ENCODE results near the gene HAND1.
A peak's percentile ranks its signal among the peaks of the same experiment; 100 is the strongest.

HAND1 gene

GRCh38 chr5:154455585-154455984 is 22.4 kb downstream of the HAND1 start:
- no peak for DNase-seq (ENCODE audit: low spot score)
- TF ChIP-seq CTCF (IDR thresholded peaks at IDR 0.05; ENCODE audit: extremely low read depth, insufficient read depth, missing control alignments) = no peak
- in situ Hi-C loops (cut with MboI; ENCODE audit: low pct_unique_long_range_greater_than_20kb, low sequenced_read_pairs, unreplicated experiment) = no loop called here

- no peak for DNase-seq (ENCODE audit: low spot score)
- in situ Hi-C loops (cut with MboI; ENCODE audit: low pct_unique_long_range_greater_than_20kb, low sequenced_read_pairs, unreplicated experiment) = no loop called here
- no peak for TF ChIP-seq CTCF (IDR thresholded peaks at IDR 0.05; ENCODE audit: extremely low read depth, insufficient read depth, missing control alignments)
Measured at GRCh38 chr5:154451957-154452356, 26.1 kb downstream of the HAND1 start.

DNA sequence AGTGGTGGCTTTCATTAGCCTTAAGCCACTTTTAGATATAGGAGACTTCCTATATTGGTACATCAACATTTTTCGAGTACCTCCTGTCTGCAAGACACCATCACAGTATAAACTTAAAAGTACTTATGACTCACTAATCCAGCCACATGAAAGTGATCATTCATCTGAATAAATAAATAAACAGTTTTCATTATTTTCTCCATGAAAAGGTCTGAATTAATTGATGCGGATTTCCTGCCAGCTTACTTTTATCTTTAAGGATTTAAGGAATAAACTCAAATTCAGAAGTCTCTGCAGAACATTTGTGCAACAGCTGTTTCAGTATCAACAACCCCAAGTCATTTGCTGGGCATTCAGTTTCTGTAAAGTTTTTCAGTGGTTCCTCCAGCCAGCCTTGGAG is 28.2 kb downstream of the HAND1 start:
- in situ Hi-C loops (cut with MboI; ENCODE audit: low pct_unique_long_range_greater_than_20kb, low sequenced_read_pairs, unreplicated experiment) = no loop called here
- DNase-seq (ENCODE audit: low spot score) = no peak
- no peak for TF ChIP-seq CTCF (IDR thresholded peaks at IDR 0.05; ENCODE audit: extremely low read depth, insufficient read depth, missing control alignments)

DNA sequence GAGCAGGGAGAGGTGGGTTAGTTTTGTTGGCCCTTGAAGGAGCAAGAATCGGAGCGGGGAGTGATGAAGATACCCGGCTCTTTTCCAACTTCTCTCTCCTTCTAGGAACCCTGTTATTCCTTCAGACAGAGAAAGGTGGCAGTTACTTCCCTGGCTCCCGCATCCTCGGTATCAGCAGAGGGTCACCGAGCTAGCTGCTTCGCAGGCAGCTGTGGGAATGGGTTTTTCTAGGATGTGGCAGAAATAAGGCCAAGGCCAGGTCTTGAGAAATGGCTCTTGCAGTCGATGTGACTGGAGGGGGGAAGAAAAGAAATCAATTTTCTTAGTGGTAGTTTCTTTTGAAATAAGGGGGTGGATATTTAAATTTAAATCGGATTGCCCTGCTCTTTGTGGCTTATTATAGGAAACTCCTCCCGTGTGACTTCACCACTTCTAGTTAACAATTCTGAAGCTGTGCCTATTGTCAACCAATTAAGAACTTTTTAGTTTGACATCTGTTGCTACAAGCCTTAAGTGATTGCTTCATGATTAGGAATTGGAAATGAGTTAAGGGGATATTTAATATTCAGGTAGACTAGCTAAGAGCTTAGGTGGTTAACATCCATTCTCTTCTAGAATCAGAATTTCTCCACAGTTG is 30.8 kb downstream of the HAND1 start:
- no peak for TF ChIP-seq CTCF (IDR thresholded peaks at IDR 0.05; ENCODE audit: extremely low read depth, insufficient read depth, missing control alignments)
- peak; percentile 41 for DNase-seq (ENCODE audit: low spot score)
- in situ Hi-C loops (cut with MboI; ENCODE audit: low pct_unique_long_range_greater_than_20kb, low sequenced_read_pairs, unreplicated experiment) = no loop called here

DNA sequence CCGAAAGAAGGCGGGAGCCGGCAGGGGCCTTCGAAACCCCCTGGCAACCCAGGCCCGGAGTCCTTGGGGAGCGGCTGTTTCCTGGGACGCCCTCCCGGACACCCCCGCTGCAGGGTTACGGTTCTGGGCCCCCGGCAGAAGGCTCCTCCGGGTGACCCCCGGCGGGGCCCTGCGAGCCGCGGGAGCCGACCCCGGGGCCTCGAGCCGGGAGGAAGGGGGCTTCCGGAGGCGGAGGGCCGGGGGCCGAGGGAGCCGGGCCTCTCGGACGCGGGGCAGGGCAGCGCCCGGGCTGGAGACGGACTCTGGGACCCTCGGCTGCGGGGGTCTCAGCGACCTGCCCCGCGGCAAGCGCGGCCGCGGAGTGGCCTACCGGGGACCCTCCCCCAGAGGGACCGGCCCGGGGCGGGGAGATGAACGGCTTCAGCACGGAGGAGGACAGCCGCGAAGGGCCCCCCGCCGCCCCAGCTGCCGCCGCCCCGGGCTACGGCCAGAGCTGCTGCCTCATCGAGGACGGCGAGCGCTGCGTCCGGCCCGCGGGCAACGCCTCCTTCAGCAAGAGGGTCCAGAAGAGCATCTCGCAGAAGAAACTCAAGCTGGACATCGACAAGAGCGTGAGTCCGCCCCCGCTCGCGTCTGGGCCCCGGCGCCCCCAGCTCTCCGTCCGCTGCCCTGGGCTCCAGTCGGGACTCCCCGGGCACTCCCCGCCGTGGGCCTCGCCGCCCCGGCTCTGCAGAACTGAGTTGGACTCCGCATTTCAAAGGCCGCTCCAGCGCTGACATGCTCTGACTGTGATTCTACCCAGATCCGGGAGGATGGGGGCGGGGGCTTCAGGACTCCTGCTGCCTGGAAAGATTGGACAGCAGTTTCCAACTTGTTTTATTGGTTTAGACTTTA is 31.6 kb downstream of the HAND1 start:
- DNase-seq (ENCODE audit: low spot score) = peak; percentile 66
- in situ Hi-C loops (cut with MboI; ENCODE audit: low pct_unique_long_range_greater_than_20kb, low sequenced_read_pairs, unreplicated experiment) = no loop called here
- TF ChIP-seq CTCF (IDR thresholded peaks at IDR 0.05; ENCODE audit: extremely low read depth, insufficient read depth, missing control alignments) = no peak

- no peak for TF ChIP-seq CTCF (IDR thresholded peaks at IDR 0.05; ENCODE audit: extremely low read depth, insufficient read depth, missing control alignments)
- peak; percentile 100 for DNase-seq (ENCODE audit: low spot score)
- in situ Hi-C loops (cut with MboI; ENCODE audit: low pct_unique_long_range_greater_than_20kb, low sequenced_read_pairs, unreplicated experiment) = no loop called here
Measured at GRCh38 chr5:154445422-154446194, 32.4 kb downstream of the HAND1 start, which contains the start of gene SAP30L. Gene SAP30L, plus strand, starts transcription at chr5:154445997. Its CDS starts 608 bp downstream, at chr5:154446605.

Data from GM13977 (cell line).